Motor neuron (in vitro differentiated cells): ENCODE data around the gene WDR88. TPM values are rescaled to one million over a fixed set of nuclear protein-coding genes. Genes with fewer than 3 reads are reported as not detected.
"Not testable (repeated sequence)": the region's sequence is repeated elsewhere in the genome, so short reads cannot be mapped to it uniquely, and the experiment has no call there.

Experiments used
- ATAC-seq, 8 experiments: fragments of 200-7000 bp; cut with Tn5 transposase; replicated peaks in 6 of 8; 2 replicates each; pipeline ENCODE4 v1.8.0; 2021; ENCODE audit warnings: mild to moderate bottlenecking in 8 of 8, moderate library complexity in 8 of 8
- H3K27ac ChIP-seq, 2 donors: fragments of 250-450 bp; sonication (Bioruptor Pico); 2 replicates each; pipeline ENCODE4 v1.9.0; 2021; ENCODE audit warnings: antibody characterized with exemption in 2 of 2, mild to moderate bottlenecking in 2 of 2, moderate library complexity in 1 of 2
- H3K4me1 ChIP-seq, 2 donors: fragments of 250-450 bp; sonication (Bioruptor Pico); replicated peaks in 1 of 2; 2 replicates each; pipeline ENCODE4 v1.6.1; 2021; ENCODE audit warnings: antibody characterized with exemption in 2 of 2, mild to moderate bottlenecking in 2 of 2, moderate library complexity in 1 of 2
- H3K4me3 ChIP-seq, 5 donors: fragments of 250-450 bp; sonication (Bioruptor Pico); 2 replicates each; pipeline ENCODE4 v1.9.0; 2021; ENCODE audit warnings: antibody characterized with exemption in 5 of 5, mild to moderate bottlenecking in 5 of 5, moderate library complexity in 4 of 5
- WGBS, 10 experiments: fragments of 450-650 bp; shearing (Covaris generic); methylation state at CpG; one replicate each; pipeline ENCODE4 v1.0.0; 2022; 5-methylcytosine and 5-hydroxymethylcytosine counted together
- in situ Hi-C, 9 experiments: fragments of 400-800 bp; cut with MboI; loops; one replicate each; pipeline ENCODE4 v1.15.0; 2021; ENCODE audit warnings: low sequenced_read_pairs in 9 of 9, low pct_unique_long_range_greater_than_20kb in 2 of 9; ENCODE audit not compliant: unreplicated experiment in 9 of 9
- total RNA-seq, 8 experiments: library from RNA; unstranded; fragments of 300-600 nt; gene quantifications; 2 replicates each; pipeline versions ENCODE4 v1.2.3 to v1.2.4, GENCODE V29; 2022

Gene WDR88
- total RNA-seq, 8 experiments from 2014 or later = 0.25 to 1.4 (median 0.67) TPM

DNA sequence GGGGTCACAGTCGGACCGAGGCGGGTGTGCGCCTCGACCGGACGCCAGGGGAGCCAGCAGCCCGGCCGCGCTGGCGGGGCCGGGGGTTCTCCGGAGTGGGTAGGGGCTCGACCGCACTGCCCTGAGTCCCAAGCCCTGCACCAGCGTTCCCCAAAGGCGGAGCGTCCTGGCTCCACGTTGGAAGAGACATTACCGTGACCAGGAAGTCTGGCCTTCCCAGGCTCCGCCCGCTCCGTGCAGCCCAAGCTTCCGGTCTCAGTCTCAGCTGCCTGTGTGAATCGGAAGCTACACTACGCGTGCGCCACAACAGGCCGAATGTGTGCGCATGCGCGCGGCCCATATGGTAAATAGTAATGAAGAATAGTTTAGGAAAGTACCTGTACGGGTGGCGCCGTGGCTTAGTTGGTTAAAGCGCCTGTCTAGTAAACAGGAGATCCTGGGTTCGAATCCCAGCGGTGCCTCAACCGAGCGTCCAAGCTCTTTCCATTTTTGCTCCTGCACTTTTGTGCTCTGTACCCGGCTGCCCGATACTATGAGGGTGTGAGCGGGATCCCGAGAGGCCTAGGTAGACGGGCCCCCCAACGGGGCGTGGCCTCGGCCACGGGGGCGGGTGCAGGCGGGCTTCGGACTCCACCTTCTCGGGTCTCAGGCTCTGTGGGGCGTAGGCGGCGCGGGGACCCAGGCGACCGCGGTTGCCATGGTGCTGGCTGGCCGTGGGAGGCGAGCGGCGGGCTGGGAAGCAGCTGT, 44.9 kb downstream of the WDR88 start:
- H3K4me3 ChIP-seq = peak overlapping the region; percentile 52 to 72 (median 61)
- peak; percentile 80 to 87 (median 82) for ATAC-seq
- H3K27ac ChIP-seq = peak overlapping the region; percentile 94 to 98
- 0 to 4% (median 0%) methylated on average over 2 to 36 of the region's 65 CpGs; no CpG with 5 or more reads in 3 of the 10 experiments for WGBS, 10 experiments
- peaks cover 12% of the 10 kb centered on the region in 2 donors for H3K4me1 ChIP-seq
- in situ Hi-C loops = no loop called here

GRCh38 chr19:33177417-33177979, 45.6 kb downstream of the WDR88 start:
- peak in 5 of 8 experiments; percentile 20 to 56 (median 44) for ATAC-seq
- in situ Hi-C loops = no loop called here
- Histone ChIP-seq H3K4me3 (peak overlapping the region; percentile 37 to 72 (median 59)), H3K27ac (peak overlapping the region; percentile 71 to 80), H3K4me1 (peaks cover 12% of the 10 kb centered on the region in 2 donors)
- 0 to 3% (median 0%) methylated on average over 1 to 17 of the region's 38 CpGs; no CpG with 5 or more reads in 4 of the 10 experiments for WGBS, 10 experiments

DNA sequence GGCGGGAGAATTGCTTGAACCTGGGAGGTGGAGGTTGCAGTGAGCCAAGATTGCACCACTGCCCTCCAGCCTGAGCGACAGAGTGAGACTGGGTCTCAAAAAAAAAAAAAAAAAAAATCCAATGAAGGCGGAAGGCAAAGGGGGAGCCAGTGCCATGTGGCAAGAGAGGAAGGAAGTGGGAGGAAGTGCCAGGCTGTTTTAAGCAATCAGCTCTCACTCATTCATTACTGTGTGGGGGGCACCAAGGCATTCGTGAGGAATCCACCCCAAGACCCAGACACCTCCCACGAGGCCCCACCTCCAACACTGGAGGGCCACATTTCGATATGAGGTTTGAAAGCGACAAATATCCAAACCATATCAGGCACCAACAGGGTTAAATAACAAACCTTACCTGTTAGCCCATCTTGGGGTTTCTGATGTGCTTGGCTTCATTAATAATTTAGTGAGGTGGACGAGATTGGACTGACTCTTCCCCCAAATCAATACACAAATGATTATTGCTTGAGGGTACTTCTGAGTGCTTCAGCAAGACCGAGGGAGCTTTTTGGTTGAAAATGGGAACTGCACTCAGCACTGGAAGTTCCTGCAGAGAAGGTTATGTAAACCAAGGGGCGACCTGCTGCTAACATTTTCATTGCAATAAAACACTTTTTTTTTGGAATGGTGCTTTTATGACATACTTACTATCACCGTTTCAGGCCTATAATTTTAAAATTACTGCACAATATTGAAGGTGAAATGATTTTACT, 54.7 kb downstream of the WDR88 start:
- no peak overlapping the region for H3K4me3 ChIP-seq
- 0 to 65% (median 47%) methylated on average over 1 to 9 of the region's 11 CpGs; no CpG with 5 or more reads in 2 of the 10 experiments for WGBS, 10 experiments
- no peak for ATAC-seq
- in situ Hi-C loops = no loop called here
- H3K27ac ChIP-seq = no peak overlapping the region
- no peaks in the 10 kb centered on the region for H3K4me1 ChIP-seq

DNA sequence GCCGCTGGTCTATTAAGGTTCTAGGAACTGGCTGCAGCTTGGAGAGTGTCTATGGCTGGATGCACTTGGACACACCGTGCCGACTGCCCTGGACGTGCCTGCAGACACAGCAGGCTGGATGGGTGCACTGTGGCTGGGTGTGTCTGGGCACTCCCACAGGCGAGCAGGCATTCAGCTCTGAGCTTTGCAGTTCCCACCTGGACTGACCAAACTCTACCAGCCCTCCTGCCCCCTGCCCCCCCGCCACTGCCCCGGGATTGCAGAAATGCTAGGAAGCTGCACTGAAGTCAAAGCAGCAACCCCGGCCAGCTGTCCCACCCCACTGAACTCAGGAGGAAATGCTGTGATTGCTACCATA, 55.2 kb downstream of the WDR88 start:
- WGBS, 10 experiments = 31 to 50% (median 34%) methylated on average over 2 to 5 of the region's 8 CpGs; no CpG with 5 or more reads in 7 of the 10 experiments
- ATAC-seq = no peak
- no peak overlapping the region for H3K4me3 ChIP-seq
- in situ Hi-C loops = no loop called here
- H3K27ac ChIP-seq = no peak overlapping the region
- no peaks in the 10 kb centered on the region for H3K4me1 ChIP-seq

GRCh38 chr19:33189453-33189852, 57.5 kb downstream of the WDR88 start:
- no CpG with 5 or more reads among the region's 1 CpG for WGBS, 10 experiments
- ATAC-seq = no peak
- in situ Hi-C loops = no loop called here
- Histone ChIP-seq H3K27ac (no peak overlapping the region), H3K4me3 (no peak overlapping the region), H3K4me1 (peaks cover 5 to 8% of the 10 kb centered on the region in 2 donors)

- H3K4me3 ChIP-seq, in situ Hi-C loops, H3K27ac ChIP-seq, ATAC-seq: not testable (repeated sequence)
- peaks cover 8 to 14% of the 10 kb centered on the region in 2 donors for H3K4me1 ChIP-seq
- 57 to 100% (median 83%) methylated on average over 1 to 4 of the region's 4 CpGs; no CpG with 5 or more reads in 2 of the 10 experiments for WGBS, 10 experiments
These were observed 59.2 kb downstream of the WDR88 start for GRCh38 chr19:33191092-33191491.

DNA sequence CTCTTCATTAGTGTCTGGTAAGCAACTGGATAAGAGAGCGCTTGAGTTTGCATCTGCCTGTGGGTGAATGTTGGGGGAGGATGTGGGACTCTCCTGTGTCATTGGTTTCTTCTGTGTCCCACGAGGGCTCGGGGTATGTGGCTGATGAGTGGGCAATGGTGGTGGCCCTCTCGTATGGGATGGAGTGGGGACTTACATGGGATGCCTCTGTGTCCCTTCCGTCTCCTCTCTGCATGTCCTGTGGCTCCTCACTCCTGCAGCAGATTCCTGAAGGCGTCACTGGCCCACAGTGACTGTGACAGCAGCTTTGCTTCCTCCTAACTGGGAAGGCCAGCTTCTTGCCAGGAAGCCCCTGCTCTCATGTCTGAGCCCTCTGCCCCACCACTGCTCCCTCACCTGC, 59.6 kb downstream of the WDR88 start:
- peaks cover 10 to 15% of the 10 kb centered on the region in 2 donors for H3K4me1 ChIP-seq
- H3K4me3 ChIP-seq = no peak overlapping the region
- in situ Hi-C loops = no loop called here
- H3K27ac ChIP-seq = no peak overlapping the region
- ATAC-seq = no peak
- 63 to 100% (median 81%) methylated on average over 2 to 3 of the region's 6 CpGs; no CpG with 5 or more reads in 6 of the 10 experiments for WGBS, 10 experiments

GRCh38 chr19:33192010-33192409, 60.1 kb downstream of the WDR88 start:
- H3K4me1 ChIP-seq = peaks cover 10 to 15% of the 10 kb centered on the region in 2 donors
- no peak for ATAC-seq
- no peak overlapping the region for H3K27ac ChIP-seq
- WGBS, 10 experiments = 61 to 95% (median 77%) methylated on average over 1 to 6 of the region's 7 CpGs; no CpG with 5 or more reads in 6 of the 10 experiments
- no peak overlapping the region for H3K4me3 ChIP-seq
- in situ Hi-C loops = no loop called here

DNA sequence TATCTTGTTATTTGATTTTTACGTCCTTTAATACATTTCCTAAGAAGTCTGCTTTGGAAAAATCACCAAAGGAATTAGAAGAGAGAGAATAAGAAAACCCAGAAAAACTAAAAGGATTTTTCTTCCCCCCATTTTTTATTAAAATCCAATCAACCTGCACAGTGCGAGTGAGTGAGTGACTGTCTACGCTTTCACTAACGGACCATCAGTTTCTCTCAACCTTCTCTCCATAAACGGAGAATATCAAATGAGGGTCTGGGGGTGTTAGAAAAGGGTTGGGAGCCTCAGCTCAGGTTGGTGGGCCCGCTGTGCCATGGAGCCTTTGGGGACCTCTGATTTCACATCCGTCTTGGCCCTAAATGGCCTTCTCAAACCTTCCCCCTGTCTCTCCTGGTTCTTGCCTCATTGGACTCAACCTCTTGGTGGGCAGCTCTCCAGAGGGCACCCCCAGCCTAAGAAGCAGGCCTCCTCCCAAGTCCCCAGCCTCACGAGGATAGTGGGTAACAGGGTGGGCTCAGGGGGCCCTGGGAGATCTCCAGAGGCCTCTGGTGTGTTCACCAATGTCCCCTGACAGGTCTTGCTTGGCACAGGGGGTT, 61.5 kb downstream of the WDR88 start:
- Histone ChIP-seq H3K4me3 (peak overlapping the region; percentile 64 to 96 (median 76)), H3K4me1 (peaks cover 10 to 15% of the 10 kb centered on the region in 2 donors), H3K27ac (peak overlapping the region; percentile 3 to 72)
- ATAC-seq = no peak
- in situ Hi-C loops = no loop called here
- 54 to 100% (median 89%) methylated on average over 1 to 7 of the region's 8 CpGs; no CpG with 5 or more reads in 2 of the 10 experiments for WGBS, 10 experiments

DNA sequence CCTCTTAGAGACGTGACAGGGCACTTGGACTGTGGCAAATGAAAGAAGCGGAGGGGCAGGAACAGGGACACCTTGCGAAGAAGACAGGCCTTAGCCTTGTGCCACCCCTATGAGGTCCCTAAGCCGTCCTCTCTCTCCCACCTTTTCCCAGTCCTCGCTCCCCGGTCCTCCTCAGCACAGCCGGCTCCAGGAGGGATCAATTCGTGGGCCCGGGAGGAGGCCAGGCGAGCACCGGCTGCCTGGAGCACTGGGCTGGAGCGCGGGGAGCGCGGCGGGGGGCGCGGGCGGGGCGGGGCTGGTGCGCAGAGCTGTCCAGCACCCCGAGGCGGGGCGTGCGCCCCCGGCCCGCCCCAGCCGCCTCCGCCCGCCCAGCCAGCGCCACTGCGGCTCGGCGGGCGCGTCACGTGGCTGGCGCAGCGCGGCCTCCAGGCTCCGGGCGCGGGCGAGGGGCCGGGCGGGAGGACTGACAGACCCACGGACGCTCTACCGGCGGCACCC, 62.0 kb downstream of the WDR88 start, which contains the start of gene LRP3:
Gene LRP3, plus strand, starts transcription at position 466 of the 498 bp plus-strand sequence. CDS start 456 bp downstream, outside the sequence.
- WGBS, 10 experiments = 0 to 34% methylated on average over 3 to 5 of the region's 50 CpGs; no CpG with 5 or more reads in 8 of the 10 experiments
- in situ Hi-C loops = no loop called here
- peaks cover 10 to 15% of the 10 kb centered on the region in 2 donors for H3K4me1 ChIP-seq
- peak; percentile 57 to 91 (median 86) for ATAC-seq
- H3K27ac ChIP-seq = peak within 1 kb of the TSS; percentile 54 to 72
- peak within 1 kb of the TSS; percentile 64 to 96 (median 76) for H3K4me3 ChIP-seq

DNA sequence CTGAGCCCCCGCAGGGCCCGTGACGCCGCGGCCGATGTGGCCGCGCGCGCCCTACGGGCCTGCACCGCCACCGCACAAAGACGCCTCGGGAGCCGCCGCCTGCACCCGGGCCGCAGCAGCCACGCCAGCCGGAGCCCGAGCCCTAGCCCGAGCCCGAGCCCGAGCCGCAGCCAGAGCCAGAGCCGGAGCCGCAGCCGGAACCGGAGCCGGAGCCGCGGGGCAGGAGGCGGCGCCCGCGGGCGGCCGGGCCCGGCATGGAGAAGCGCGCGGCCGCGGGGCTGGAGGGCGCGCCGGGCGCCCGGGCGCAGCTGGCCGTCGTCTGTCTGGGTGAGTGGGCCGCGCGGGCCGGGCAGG, 62.6 kb downstream of the WDR88 start:
- H3K4me3 ChIP-seq = peak overlapping the region; percentile 64 to 96 (median 76)
- in situ Hi-C loops = no loop called here
- peak; percentile 25 to 56 (median 36) for ATAC-seq
- H3K27ac ChIP-seq = peak overlapping the region; percentile 54 to 72
- H3K4me1 ChIP-seq = peaks cover 10 to 15% of the 10 kb centered on the region in 2 donors
- WGBS, 10 experiments = no CpG with 5 or more reads among the region's 57 CpGs

DNA sequence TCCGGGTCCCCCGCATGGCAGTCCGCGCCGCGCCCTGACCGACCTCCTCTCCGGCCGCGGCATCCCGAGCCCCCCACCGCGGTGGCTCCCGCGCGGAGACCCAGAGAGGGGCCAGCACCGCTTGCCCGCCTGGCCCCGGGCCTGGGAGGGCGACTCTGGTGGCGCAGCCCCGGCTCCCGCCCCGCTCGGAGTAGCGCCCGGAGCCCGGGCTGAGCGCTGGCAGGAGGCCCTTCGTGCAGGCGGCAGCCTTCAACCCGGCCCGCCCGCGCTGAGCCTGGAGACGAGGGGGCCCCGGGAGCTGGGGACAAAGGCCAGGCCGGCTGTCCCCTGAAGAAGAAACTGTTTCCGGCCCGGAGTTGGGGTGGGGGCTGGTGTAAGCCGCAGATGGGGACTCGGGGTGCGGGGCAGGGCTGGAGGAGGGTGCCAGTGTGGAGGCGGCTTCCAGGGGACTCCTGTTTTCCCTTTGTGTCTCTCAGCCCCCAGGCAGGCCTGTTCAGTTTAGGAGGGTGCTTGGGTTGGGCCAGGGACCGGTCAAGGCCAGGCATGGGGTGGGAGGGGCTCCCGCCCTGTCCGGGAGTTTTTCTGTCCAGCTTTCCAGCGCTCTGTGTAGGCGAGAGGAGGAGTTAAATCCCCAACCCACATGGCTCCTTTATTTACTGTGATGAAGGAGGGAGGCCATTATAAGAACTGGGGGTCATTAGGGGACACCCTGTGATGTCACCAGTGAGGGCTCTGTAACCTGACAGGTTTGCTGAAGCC, 63.2 kb downstream of the WDR88 start:
- H3K4me1 ChIP-seq = peaks cover 10 to 15% of the 10 kb centered on the region in 2 donors
- ATAC-seq = peak; percentile 23 to 72 (median 30)
- H3K27ac ChIP-seq = peak overlapping the region; percentile 54 to 72
- WGBS, 10 experiments = 0% methylated on average over 1 of the region's 49 CpGs; no CpG with 5 or more reads in 9 of the 10 experiments
- in situ Hi-C loops = no loop called here
- H3K4me3 ChIP-seq = peak overlapping the region; percentile 64 to 96 (median 76)
